ENCODE results near the gene RTN4R.
"Not testable (repeated sequence)": the region's sequence is repeated elsewhere in the genome, so short reads cannot be mapped to it uniquely, and the experiment has no call there.

Gene RTN4R

DNA sequence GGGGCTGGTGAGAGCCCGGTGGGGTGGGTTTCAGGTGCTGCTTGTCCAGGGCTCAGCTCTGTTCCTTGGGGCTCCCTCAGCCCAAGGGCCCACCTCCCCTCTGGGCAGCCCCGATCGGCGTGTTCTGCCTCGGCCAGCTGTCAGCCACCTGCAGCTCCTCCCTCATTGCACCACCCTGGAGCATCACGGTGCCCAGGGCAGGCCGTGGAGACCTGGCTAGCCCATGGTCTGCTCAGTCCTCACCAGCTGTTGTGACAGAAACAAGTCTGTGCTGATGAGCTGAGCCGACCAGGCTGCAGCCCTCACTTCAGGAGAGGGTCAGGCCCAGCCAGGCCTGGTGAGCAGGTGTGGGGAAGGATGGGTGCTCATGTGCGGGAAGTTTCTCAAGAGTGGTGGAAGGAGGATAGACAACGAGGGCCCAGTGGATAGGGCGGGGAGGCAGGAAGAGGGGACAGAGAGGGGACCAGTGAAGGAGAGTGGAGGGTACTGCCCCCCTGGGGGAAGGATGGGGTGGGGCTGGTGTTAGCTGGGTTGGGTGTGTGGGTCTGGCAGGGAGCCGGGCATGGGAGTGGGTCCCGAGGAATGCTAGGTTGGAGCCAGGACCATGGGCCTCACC, 16.5 kb upstream of the RTN4R start:
- H3K27me3 Mint-ChIP-seq (ENCODE audit: low read depth), result no peaks in the 10 kb centered on the region
- H3K4me1 Mint-ChIP-seq (ENCODE audit: low read depth), result no peaks in the 10 kb centered on the region
- no peaks in the 10 kb centered on the region for H3K9me3 Mint-ChIP-seq
- no peak overlapping the region for H3K4me3 Mint-ChIP-seq
- H3K27ac Mint-ChIP-seq, result no peak overlapping the region
- no peaks in the 10 kb centered on the region for H3K36me3 Mint-ChIP-seq (ENCODE audit: low read depth)

DNA sequence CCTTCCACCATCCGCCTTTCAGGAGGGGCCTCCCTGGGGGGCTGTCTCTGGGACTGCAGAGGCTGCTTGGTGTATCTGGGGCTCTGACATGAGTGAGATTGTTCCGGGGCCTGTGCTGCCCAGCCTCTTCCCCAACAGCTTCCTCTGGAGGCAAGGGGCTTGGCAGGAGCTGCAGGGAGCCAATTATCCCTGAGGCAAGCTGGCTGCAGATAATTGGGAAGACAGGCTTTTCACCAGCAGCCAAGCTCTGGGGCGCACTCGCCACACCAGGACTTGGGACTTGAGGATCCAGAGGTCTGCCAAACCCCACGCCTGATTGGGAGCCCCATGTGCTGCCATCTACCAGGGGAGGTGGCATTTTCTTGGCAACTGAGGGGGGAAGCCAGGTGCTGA, 15.6 kb upstream of the RTN4R start:
- Mint-ChIP-seq H3K9me3 (no peaks in the 10 kb centered on the region), H3K27ac (no peak overlapping the region), H3K4me3 (no peak overlapping the region), H3K36me3 (ENCODE audit: low read depth) (no peaks in the 10 kb centered on the region), H3K4me1 (ENCODE audit: low read depth) (no peaks in the 10 kb centered on the region), H3K27me3 (ENCODE audit: low read depth) (no peaks in the 10 kb centered on the region)

DNA sequence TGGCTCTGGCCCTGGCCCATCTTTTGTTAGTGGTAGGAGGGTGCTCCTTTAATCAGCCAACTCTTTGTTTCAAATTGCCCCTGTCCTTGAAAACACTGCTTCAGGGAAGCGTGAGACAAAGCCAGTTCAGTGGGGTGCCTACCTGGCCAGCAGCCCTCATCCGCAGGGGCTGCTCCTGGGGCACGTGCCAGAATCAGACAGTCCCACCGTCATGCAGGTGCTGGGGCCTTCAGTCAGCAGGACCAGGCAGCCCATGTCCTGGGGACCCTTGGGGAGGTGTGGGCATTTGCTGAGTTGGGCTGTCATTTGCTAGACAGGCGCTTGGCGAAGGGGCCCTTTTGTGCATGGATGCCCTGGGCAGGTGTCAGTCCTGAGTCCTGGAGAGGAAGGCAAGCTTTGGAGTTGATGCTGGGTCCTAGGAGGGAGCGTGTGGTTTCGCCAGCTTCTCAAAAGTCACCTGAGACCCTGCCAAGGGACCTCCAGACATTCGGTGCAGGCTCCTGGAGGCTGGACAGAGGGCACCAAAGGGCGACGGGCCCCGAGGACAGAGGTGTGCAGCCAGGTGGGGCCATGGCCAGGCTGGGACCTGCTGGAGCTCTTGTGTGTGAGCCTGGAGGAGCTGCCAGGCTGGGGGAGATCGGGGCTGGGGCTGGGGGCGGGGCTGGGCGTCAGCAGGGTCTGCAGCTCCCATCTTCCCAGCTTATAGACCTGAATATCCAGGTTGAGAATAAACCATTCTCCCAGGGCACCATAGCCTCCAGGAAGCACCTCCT, 15.0 kb upstream of the RTN4R start:
- H3K4me3 Mint-ChIP-seq, result no peak overlapping the region
- no peaks in the 10 kb centered on the region for H3K9me3 Mint-ChIP-seq
- no peaks in the 10 kb centered on the region for H3K36me3 Mint-ChIP-seq (ENCODE audit: low read depth)
- no peaks in the 10 kb centered on the region for H3K4me1 Mint-ChIP-seq (ENCODE audit: low read depth)
- no peaks in the 10 kb centered on the region for H3K27me3 Mint-ChIP-seq (ENCODE audit: low read depth)
- no peak overlapping the region for H3K27ac Mint-ChIP-seq

DNA sequence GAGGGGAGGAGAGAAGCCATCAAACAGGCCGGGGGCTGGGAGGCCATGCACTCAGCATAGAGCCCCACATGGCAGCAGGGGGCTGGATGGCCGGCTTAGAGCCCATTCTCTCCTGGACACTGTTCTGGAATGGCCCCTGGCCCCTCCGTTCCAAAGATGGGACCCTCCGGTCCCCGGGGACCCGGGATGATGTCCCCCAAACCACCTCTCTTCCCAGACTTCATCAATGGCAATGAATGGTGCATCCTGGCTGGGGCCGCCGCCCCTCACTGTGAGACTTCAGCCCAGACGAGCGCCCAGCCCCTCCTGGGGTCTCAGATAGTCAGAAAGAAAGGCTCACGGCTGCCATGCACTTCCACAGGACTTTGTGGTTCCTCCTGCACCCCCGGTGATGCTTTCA, 13.8 kb upstream of the RTN4R start:
- H3K4me3 Mint-ChIP-seq, result no peak overlapping the region
- H3K36me3 Mint-ChIP-seq (ENCODE audit: low read depth), result no peaks in the 10 kb centered on the region
- no peaks in the 10 kb centered on the region for H3K4me1 Mint-ChIP-seq (ENCODE audit: low read depth)
- no peaks in the 10 kb centered on the region for H3K9me3 Mint-ChIP-seq
- H3K27me3 Mint-ChIP-seq (ENCODE audit: low read depth), result no peaks in the 10 kb centered on the region
- no peak overlapping the region for H3K27ac Mint-ChIP-seq

DNA sequence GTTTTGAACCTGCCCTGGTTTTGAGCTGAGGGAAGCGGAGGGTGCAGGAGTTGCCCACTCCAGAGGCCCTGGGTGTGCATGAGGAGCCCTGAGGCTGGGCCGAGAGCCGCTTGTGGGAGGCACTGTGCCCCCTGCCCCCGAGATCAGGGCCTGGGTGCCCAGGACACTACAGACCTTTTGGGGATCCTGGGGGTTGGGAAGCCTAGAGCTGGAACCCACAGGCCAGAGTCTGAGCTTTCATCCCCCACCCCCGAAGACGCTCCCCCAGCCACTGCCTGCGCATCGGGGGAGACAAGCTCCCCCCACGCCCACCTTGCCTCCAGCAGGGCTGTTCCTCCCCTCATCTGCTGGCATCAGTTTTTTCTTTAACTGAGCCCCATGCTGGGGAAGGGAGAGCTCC, 13.4 kb upstream of the RTN4R start:
- H3K36me3 Mint-ChIP-seq (ENCODE audit: low read depth); H3K27ac Mint-ChIP-seq; H3K9me3 Mint-ChIP-seq; H3K4me1 Mint-ChIP-seq (ENCODE audit: low read depth); H3K4me3 Mint-ChIP-seq; H3K27me3 Mint-ChIP-seq (ENCODE audit: low read depth): not testable (repeated sequence)

DNA sequence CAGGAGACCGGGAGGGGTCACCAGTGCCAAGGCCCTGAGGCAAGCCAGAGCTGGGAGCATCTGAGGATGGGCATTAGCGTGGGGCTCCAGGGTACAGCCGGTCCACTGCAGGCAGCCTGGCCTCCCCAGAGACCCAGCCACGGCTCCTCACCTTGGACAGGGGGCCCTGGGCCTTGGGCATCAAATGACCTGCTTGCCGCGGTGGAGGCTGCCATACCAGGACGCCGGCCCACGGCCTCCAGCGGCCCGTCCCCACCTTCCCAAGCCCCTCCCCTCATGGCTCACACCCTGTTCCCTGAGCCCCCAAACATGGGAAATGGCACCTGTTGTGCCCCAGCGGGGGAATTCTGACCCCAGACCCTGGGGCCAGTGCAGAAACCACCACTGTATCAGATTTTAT, 12.7 kb upstream of the RTN4R start:
- Mint-ChIP-seq H3K4me3 (no peak overlapping the region), H3K4me1 (ENCODE audit: low read depth) (no peaks in the 10 kb centered on the region), H3K9me3 (no peaks in the 10 kb centered on the region), H3K36me3 (ENCODE audit: low read depth) (no peaks in the 10 kb centered on the region), H3K27ac (no peak overlapping the region), H3K27me3 (ENCODE audit: low read depth) (no peaks in the 10 kb centered on the region)

DNA sequence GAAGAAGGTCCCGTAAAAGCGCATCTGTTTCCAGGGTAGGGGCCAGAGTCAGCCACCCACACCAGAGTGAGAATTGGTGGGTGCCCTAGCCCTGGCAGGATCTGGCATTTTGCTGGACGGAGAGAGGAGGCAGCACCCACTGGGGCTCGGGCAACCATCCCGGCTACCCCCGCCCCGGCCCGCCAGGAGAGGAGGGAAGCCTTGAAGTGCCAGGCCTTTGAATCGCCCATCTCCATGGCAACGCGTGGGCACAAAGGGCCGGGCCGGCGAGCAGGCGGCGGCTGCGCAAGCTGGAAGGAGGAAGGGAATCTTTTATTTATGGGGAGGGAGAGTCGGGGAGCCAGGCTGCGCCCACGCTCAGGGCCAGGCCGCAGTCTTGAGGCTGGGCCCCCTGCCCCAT, 12.0 kb upstream of the RTN4R start:
- not testable (repeated sequence) for H3K36me3 Mint-ChIP-seq (ENCODE audit: low read depth); H3K27me3 Mint-ChIP-seq (ENCODE audit: low read depth); H3K4me3 Mint-ChIP-seq; H3K4me1 Mint-ChIP-seq (ENCODE audit: low read depth); H3K27ac Mint-ChIP-seq; H3K9me3 Mint-ChIP-seq

DNA sequence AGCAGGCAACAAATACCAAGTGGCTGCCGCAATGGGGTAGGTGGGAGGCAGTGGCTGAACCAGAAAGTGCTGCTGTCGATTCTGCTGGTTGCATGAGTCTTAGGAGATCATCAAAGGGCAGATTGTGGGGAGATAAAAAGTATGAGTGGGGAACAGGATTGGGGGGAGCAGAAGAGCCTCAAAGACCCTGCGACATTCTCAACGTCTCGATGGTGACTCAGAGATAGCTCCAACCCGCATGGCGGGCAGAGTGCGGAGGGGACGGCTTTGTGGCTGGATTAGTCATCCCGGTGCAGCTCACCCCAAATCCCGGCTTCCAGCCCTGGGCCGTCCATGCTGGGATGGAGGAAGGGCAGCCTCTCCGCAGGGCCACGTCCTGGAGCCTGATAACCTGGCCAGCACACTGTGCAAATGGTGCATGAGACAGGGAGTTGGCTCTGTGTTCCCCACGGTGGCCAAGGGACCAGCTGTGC, 11.6 kb upstream of the RTN4R start:
- H3K4me1 Mint-ChIP-seq (ENCODE audit: low read depth), result no peaks in the 10 kb centered on the region
- H3K9me3 Mint-ChIP-seq, result no peaks in the 10 kb centered on the region
- no peak overlapping the region for H3K4me3 Mint-ChIP-seq
- H3K27me3 Mint-ChIP-seq (ENCODE audit: low read depth), result no peaks in the 10 kb centered on the region
- no peak overlapping the region for H3K27ac Mint-ChIP-seq
- H3K36me3 Mint-ChIP-seq (ENCODE audit: low read depth), result no peaks in the 10 kb centered on the region

DNA sequence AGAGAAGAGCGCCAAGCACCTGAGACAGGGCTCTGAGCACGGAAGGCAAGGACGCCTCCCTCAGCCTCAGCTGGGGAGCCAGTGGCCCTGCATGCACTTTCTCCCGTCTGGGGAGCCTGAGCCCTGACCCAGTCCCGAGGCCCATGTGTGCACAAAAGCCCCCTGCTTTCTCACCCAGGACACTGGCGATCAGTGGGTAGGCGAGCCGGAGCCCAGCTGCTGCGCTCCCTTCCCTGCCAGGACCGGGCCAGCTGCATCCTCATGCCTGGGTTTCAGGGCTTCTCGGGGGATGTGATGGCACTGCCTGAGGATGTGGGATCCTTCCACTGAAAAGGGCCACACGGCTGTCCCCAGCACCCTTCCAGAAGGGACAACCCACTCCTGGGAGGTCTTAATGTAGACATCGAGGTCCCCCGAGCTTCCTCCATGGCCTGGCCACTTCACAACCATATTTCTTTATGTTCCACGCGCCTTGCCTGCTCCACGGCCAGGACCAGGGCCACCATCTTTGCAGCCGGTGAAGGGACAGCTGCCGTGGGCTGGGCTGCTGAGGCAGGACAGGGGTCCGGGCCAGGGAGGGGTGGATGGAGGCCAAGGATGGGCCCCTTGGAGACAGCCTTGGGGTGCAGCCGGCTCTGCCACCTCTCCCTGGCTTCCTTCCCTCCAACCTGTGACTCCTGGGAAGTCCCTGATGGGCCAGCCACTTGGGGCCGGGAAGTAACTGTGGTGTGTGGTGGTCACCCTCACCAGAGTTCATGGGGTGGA, 10.8 kb upstream of the RTN4R start:
- not testable (repeated sequence) for H3K27ac Mint-ChIP-seq; H3K4me1 Mint-ChIP-seq (ENCODE audit: low read depth); H3K9me3 Mint-ChIP-seq

DNA sequence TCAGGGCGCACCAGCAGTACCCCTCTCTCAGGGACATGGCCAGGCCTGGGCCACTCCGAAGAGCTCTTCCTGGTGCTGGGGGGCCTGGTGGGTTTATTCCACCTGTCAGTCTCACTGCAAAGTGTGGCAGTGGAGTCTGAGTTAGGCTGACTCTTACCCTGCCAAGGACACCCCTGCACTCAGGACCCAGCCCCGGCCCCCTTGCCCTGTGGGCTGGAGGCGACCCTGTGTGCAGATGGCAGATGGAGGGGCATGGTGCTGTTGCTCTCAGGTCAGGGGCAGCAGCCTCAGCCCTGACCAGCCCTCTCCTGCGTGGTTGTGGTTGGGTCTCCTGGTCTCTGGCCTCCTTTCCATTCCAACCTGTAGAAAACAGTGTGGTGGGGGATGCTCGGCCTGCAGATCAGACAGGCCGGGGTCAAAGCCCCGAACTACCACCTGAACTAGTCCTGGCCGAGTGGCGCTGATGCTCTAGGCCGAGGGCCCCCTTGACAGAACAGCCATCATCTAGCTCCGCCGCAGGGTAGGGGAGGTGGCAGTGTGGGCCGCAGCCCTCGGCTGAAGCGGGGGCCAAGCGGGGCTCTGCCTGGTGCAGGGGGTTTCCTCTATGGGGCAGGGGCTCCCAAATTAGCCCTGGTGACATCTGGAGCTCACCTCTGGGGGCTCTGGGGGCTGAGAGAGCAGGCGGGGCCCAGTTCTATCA, 10.0 kb upstream of the RTN4R start:
- not testable (repeated sequence) for H3K9me3 Mint-ChIP-seq; H3K27me3 Mint-ChIP-seq (ENCODE audit: low read depth); H3K27ac Mint-ChIP-seq; H3K4me3 Mint-ChIP-seq; H3K36me3 Mint-ChIP-seq (ENCODE audit: low read depth); H3K4me1 Mint-ChIP-seq (ENCODE audit: low read depth)

More for the DNA sequence above, 10.8 kb upstream of the RTN4R start:
- not testable (repeated sequence) for H3K4me3 Mint-ChIP-seq; H3K27me3 Mint-ChIP-seq (ENCODE audit: low read depth); H3K36me3 Mint-ChIP-seq (ENCODE audit: low read depth)

DNA sequence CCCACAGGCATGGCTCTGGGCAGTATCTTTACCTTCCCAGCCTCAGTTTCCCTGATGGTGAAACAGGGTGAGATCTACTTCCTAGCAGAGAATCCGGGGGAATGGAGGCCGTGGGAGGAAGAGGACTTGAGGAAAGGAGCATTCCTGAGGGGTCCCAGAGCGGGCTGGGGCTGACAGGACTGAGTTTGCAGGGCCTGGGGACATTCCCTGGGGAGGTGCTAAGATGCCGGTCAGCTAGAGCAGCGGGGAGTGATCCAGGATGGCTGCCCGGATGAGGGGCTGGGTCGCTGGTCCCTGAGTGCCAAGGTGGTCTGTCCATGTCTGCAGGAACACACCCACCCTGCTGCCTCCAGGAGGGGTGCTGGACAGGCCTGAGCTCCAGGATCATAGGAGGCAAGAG, 8.3 kb upstream of the RTN4R start:
- Mint-ChIP-seq H3K27ac (no peak overlapping the region), H3K9me3 (no peaks in the 10 kb centered on the region), H3K4me1 (ENCODE audit: low read depth) (no peaks in the 10 kb centered on the region), H3K4me3 (no peak overlapping the region), H3K27me3 (ENCODE audit: low read depth) (no peaks in the 10 kb centered on the region), H3K36me3 (ENCODE audit: low read depth) (no peaks in the 10 kb centered on the region)

DNA sequence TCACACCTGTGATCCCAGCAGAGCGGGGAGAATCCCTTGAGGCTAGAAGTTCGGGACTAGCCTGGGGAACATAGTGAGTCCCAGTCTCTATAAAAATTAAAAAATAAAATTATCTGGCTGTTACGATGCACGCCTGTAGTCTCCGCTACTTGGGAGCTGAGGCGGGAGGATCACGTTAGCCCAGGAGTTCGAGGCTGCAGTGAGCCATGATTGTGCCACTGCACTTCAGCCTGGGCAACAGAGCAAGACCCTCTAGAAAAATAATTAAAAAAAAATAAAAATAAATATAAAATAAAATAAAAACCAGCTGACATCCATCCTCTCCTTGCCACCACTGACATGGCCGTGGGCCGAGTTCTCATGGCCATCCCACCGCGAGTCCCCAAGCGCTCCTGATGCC, 7.7 kb upstream of the RTN4R start:
- no peaks in the 10 kb centered on the region for H3K4me1 Mint-ChIP-seq (ENCODE audit: low read depth)
- H3K27ac Mint-ChIP-seq, result no peak overlapping the region
- H3K4me3 Mint-ChIP-seq, result no peak overlapping the region
- no peaks in the 10 kb centered on the region for H3K9me3 Mint-ChIP-seq
- H3K36me3 Mint-ChIP-seq (ENCODE audit: low read depth), result no peaks in the 10 kb centered on the region
- H3K27me3 Mint-ChIP-seq (ENCODE audit: low read depth), result no peaks in the 10 kb centered on the region

DNA sequence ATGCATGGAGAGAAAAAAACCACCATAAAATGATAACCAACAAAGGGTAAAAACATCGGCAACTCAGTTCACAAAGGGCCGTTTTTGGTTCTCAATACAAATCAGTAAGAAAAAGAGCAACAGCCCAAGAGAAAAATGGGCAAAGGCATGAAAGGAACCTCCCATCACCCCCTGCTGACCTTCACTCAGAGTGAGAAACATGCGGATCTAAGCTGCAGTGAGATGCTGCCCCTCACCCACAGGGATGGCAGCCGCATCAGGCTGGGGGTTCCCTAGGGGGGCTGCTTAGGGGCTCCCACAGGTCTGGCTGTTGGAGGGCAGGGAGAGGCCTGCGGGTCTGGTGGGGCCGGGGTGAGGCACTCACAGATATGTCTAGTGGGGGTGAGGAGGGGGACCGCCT, 7.2 kb upstream of the RTN4R start:
- H3K27ac Mint-ChIP-seq; H3K4me3 Mint-ChIP-seq; H3K9me3 Mint-ChIP-seq; H3K27me3 Mint-ChIP-seq (ENCODE audit: low read depth); H3K4me1 Mint-ChIP-seq (ENCODE audit: low read depth); H3K36me3 Mint-ChIP-seq (ENCODE audit: low read depth): not testable (repeated sequence)

DNA sequence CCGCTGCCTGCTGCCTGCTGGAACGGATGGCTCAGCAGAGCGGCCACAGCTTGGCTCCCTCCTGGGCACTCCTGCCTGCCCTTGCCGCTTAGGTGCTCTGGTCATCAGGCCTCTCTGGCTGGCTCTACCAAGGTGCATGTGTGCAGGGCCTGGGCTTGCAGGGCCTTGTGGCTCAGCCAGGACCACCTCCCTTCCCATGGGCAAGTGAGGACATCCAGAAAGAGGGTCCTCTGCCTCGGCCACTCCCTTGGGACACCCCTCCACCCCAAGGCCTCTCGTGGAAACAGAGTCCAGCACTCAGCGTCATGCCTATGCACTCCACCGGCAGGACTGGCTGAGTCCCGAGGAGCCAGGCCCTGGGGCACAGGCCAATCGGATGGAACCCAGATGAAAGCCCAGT, 6.3 kb upstream of the RTN4R start:
- H3K4me1 Mint-ChIP-seq (ENCODE audit: low read depth); H3K36me3 Mint-ChIP-seq (ENCODE audit: low read depth); H3K4me3 Mint-ChIP-seq; H3K27me3 Mint-ChIP-seq (ENCODE audit: low read depth); H3K27ac Mint-ChIP-seq; H3K9me3 Mint-ChIP-seq: not testable (repeated sequence)

DNA sequence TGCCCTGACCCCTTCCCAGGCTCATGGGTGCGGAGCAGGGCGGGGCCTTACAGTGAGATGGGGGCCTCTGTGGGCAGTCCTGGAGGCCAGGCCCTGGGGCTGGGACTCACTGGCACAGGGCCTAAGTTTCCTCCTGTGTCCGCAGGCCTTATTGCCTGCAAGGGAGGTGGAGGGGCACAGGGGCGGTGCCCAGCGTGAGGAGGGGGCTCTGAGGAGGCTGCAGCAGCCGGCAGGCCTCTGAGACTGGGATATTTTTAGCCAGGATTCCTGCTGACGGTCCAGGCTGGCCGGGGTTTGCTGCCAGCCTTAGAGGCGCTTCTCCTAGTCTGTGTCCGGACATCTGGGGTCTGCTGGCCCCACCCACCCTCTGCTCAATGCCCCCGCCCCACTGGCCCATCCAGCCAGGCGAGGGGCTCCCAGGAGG, 5.7 kb upstream of the RTN4R start:
- Mint-ChIP-seq H3K36me3 (ENCODE audit: low read depth) (no peaks in the 10 kb centered on the region), H3K4me1 (ENCODE audit: low read depth) (no peaks in the 10 kb centered on the region), H3K27ac (no peak overlapping the region), H3K4me3 (no peak overlapping the region), H3K27me3 (ENCODE audit: low read depth) (peaks cover 2% of the 10 kb centered on the region), H3K9me3 (no peaks in the 10 kb centered on the region)

Data from T-helper 1 cell treated with Interleukin-12 subunit alpha and Interleukin-12 subunit beta and Interleukin-4 antibody, amounts not matched to agents 30 μg/mL and 1 μg/mL, for 36 hours (primary cell).